CD8-positive, alpha-beta memory T cell (primary cell): Measurements from ENCODE around the gene CPA5. TPM values are rescaled to one million over a fixed set of nuclear protein-coding genes. Genes with fewer than 3 reads are reported as not detected.

Source experiments
- CTCF ChIA-PET: fragments of 350-600 bp; sonication (Branson Sonifier 250); formaldehyde crosslinking; loops from one replicate; lab custom pipeline; 2021; ENCODE audit warnings: antibody characterized with exemption; lab: Charles Lee
- POLR2A ChIA-PET: fragments of 350-600 bp; sonication (Branson Sonifier 250); formaldehyde crosslinking; loops from one replicate; lab custom pipeline; 2021; ENCODE audit warnings: antibody characterized with exemption; lab: Charles Lee
- DNase-seq, 5 donors: peaks; one replicate each; pipeline versions ENCODE4 v3.0.0 to v3.0.0-alpha.2; 2020 to 2022; ENCODE audit warnings: mixed read lengths in 1 of 5
- H3K27ac ChIP-seq: one replicate; pipeline ENCODE4 v1.7.0; 2013; ENCODE audit warnings: low read depth, mild to moderate bottlenecking, low read length, moderate library complexity
- H3K27me3 ChIP-seq: 2 replicates; pipeline ENCODE4 v1.7.0; 2013; ENCODE audit warnings: low read length, mild to moderate bottlenecking; ENCODE audit not compliant: insufficient read depth, poor library complexity, severe bottlenecking
- H3K36me3 ChIP-seq: 2 replicates; pipeline ENCODE4 v1.7.0; 2013; ENCODE audit warnings: mild to moderate bottlenecking, low read length, moderate library complexity; ENCODE audit not compliant: insufficient read depth
- H3K4me1 ChIP-seq: 2 replicates; pipeline ENCODE4 v1.7.0; 2013; ENCODE audit warnings: mild to moderate bottlenecking, low read length, moderate library complexity; ENCODE audit not compliant: insufficient read depth
- H3K4me3 ChIP-seq: 2 replicates; pipeline ENCODE4 v1.7.0; 2013; ENCODE audit warnings: mild to moderate bottlenecking, low read length
- H3K9me3 ChIP-seq: 2 replicates; pipeline ENCODE4 v1.7.0; 2013; ENCODE audit warnings: mild to moderate bottlenecking, low read length
- H3K27ac Mint-ChIP-seq, 8 donors: one replicate each; pipeline ENCODE4 v1.8.0; 2020 to 2021; ENCODE audit warnings: mixed read lengths in 8 of 8, mild to moderate bottlenecking in 6 of 8, inconsistent platforms in 3 of 8, moderate library complexity in 3 of 8
- H3K27me3 Mint-ChIP-seq, 2 donors: one replicate each; pipeline ENCODE4 v1.8.0; 2020 to 2021; ENCODE audit warnings: mixed read lengths in 2 of 2, mild to moderate bottlenecking in 1 of 2, moderate library complexity in 1 of 2
- H3K36me3 Mint-ChIP-seq, 3 donors: one replicate each; pipeline ENCODE4 v1.8.0; 2020 to 2021; ENCODE audit warnings: mixed read lengths in 3 of 3, inconsistent platforms in 1 of 3, mild to moderate bottlenecking in 1 of 3
- H3K4me1 Mint-ChIP-seq, 3 donors: one replicate each; pipeline ENCODE4 v1.8.0; 2020 to 2021; ENCODE audit warnings: mixed read lengths in 3 of 3, inconsistent platforms in 1 of 3, mild to moderate bottlenecking in 1 of 3
- H3K4me3 Mint-ChIP-seq, 7 donors: one replicate each; pipeline ENCODE4 v1.8.0; 2020 to 2021; ENCODE audit warnings: mixed read lengths in 7 of 7, mild to moderate bottlenecking in 6 of 7, moderate library complexity in 4 of 7, inconsistent platforms in 2 of 7
- H3K9me3 Mint-ChIP-seq, 5 donors: one replicate each; pipeline ENCODE4 v1.8.0; 2020 to 2022; ENCODE audit warnings: mixed read lengths in 5 of 5, mild to moderate bottlenecking in 3 of 5, moderate library complexity in 2 of 5, inconsistent platforms in 1 of 5
- polyA plus RNA-seq: library from polyadenylated mRNA; unstranded; fragments of 300-500 nt; fragmentation: Illumina TruSeq; gene quantifications from one replicate; pipeline ENCODE4 v1.2.3, GENCODE V29; 2021
- total RNA-seq, 2 experiments: library from RNA; stranded (reverse); gene quantifications; one replicate each; pipeline ENCODE4 v1.2.3, GENCODE V29; 2021

The CPA5 gene
- total and polyA plus RNA-seq, 3 experiments from 2014 or later, result 1.0 to 30.5 (median 2.0) TPM

DNA sequence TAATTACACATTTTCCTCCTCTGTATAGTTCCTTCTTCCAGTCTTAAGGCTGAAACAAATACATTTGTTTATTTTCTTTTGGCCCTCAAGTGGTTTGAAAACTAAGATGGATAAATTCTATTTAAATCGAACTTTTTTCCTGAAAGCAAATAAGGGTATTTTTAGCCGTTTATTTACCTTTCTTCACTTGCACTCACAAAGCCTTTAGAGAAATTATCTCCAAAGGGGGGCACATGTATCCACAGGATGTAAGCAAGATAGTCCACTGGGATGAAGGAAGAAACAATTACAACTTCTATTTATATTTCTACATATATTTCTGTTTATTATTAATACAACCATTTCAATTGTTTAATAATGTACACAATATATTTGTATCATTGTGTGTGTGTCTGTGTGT lies 41.5 kb upstream of the CPA5 start:
- Mint-ChIP-seq H3K36me3 (no peaks in the 10 kb centered on the region), H3K27ac (no peak overlapping the region), H3K27me3 (peaks cover 7 to 25% of the 10 kb centered on the region in 2 donors)

DNA sequence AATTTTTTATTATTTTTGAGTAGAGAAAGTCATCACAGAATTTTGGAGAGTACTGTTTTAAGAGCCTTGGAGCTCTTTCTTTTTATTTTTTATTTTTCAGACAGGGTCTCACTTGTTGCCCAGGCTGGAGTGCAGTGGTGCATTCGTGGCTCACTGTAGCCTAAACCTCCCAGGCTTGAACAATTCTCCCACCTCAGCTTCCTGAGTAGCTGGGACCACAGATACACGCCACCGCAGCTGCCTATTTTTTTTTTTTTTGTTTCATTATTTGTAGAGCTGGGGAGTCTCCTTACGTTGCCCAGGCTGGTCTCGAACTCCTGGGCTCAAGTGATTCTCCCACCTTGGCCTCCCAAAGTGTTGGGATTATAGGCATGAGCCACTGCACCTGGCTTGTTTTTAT lies 41.1 kb upstream of the CPA5 start:
- Mint-ChIP-seq H3K4me1 (no peaks in the 10 kb centered on the region), H3K36me3 (no peaks in the 10 kb centered on the region), H3K9me3 (no peaks in the 10 kb centered on the region), H3K27me3 (peaks cover 7 to 25% of the 10 kb centered on the region in 2 donors), H3K4me3 (no peak overlapping the region), H3K27ac (no peak overlapping the region)
- Histone ChIP-seq H3K4me3 (no peak overlapping the region), H3K27ac (no peak overlapping the region), H3K27me3 (peaks cover 8% of the 10 kb centered on the region), H3K36me3 (no peaks in the 10 kb centered on the region), H3K4me1 (no peaks in the 10 kb centered on the region), H3K9me3 (no peaks in the 10 kb centered on the region)
- POLR2A ChIA-PET, result no interaction called here
- CTCF ChIA-PET, result no interaction called here
- no peak for DNase-seq

More for the DNA sequence above, 41.5 kb upstream of the CPA5 start:
- no peaks in the 10 kb centered on the region for H3K9me3 Mint-ChIP-seq
- ChIA-PET POLR2A (no interaction called here), CTCF (no interaction called here)
- Histone ChIP-seq H3K9me3 (no peaks in the 10 kb centered on the region), H3K27me3 (peaks cover 8% of the 10 kb centered on the region), H3K4me3 (no peak overlapping the region), H3K36me3 (no peaks in the 10 kb centered on the region), H3K27ac (no peak overlapping the region), H3K4me1 (no peaks in the 10 kb centered on the region)
- no peaks in the 10 kb centered on the region for H3K4me1 Mint-ChIP-seq
- no peak overlapping the region for H3K4me3 Mint-ChIP-seq
- no peak for DNase-seq

DNA sequence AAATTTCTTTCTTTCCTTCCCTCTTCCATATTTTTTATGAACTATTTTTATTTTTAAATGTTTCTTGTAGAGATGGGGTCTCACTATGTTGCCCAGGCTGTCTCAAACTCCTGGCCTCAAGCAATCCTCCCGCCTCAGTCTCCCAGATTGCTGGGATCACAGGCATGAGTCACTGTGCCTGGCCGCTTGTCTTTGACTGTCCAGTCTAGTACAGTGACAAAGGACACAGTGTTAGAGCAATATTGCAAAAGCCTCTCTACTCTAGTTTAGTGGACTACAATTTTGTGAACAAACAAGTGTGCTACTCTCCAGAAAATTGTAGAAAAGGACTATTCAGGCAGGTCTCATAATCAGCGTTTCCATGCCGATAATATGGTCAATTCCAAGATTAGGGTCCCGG lies 40.6 kb upstream of the CPA5 start:
- CTCF ChIA-PET, result no interaction called here
- H3K36me3 Mint-ChIP-seq, result no peaks in the 10 kb centered on the region
- no peaks in the 10 kb centered on the region for H3K4me1 ChIP-seq

DNA sequence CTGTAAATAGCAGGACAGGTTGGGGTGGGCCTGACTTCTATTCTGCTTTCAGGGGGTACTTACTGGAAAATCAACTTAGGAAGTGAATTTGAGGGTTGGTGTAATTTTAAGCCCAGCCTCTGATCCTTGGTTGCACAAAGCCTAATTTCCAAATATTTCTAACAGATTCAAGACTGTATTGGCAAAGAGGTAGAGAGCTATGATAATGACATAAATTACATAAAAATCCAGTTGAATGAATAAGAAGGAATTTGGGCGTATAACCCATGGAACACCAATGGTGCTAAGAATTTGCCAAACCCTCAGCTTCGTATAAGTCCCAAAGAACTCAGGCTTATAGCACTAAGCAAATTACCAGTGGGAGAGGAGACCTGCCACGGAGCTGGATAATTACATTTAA lies 39.7 kb upstream of the CPA5 start:
- Mint-ChIP-seq H3K27me3 (peaks cover 8 to 29% of the 10 kb centered on the region in 2 donors), H3K4me1 (no peaks in the 10 kb centered on the region), H3K36me3 (no peaks in the 10 kb centered on the region), H3K4me3 (no peak overlapping the region), H3K9me3 (no peaks in the 10 kb centered on the region), H3K27ac (no peak overlapping the region)
- Histone ChIP-seq H3K9me3 (no peaks in the 10 kb centered on the region), H3K4me3 (no peak overlapping the region), H3K4me1 (no peaks in the 10 kb centered on the region), H3K36me3 (no peaks in the 10 kb centered on the region), H3K27ac (no peak overlapping the region), H3K27me3 (peaks cover 8% of the 10 kb centered on the region)
- CTCF ChIA-PET, result no interaction called here
- DNase-seq, result no peak
- POLR2A ChIA-PET, result no interaction called here

More for the DNA sequence above, 40.6 kb upstream of the CPA5 start:
- no peak overlapping the region for H3K4me3 ChIP-seq
- no peaks in the 10 kb centered on the region for H3K36me3 ChIP-seq
- Mint-ChIP-seq H3K27me3 (peaks cover 7 to 25% of the 10 kb centered on the region in 2 donors), H3K4me3 (no peak overlapping the region), H3K27ac (no peak overlapping the region), H3K9me3 (no peaks in the 10 kb centered on the region), H3K4me1 (no peaks in the 10 kb centered on the region)
- H3K9me3 ChIP-seq, result no peaks in the 10 kb centered on the region
- POLR2A ChIA-PET, result no interaction called here
- peaks cover 8% of the 10 kb centered on the region for H3K27me3 ChIP-seq
- H3K27ac ChIP-seq, result no peak overlapping the region
- no peak for DNase-seq

DNA sequence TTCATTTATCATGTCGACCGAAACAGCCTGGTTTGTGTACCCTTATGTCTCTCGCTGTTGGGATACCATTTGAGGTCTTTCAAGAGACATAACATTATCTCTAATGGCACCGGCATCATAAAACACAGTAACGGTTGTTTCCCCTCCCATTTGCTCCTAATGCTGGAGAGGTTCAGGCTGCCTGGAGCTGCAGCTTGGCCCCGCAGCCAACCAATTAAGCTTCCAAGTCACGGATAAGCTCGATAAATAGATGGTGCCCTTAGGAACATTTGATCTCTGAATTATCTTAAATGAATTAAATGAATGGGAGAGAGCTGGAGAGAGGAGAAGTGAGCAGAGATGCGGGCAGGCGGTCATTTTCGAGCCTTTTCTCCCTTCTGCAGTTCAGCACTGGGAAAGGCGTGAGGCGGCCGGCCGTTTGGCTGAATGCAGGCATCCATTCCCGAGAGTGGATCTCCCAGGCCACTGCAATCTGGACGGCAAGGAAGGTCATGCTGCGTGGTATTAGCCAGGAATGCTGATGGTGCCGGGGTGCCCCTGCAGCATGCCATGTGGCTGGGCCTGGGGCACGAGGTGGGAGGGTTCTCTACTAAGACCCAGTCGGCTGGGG lies 39.1 kb upstream of the CPA5 start:
- Histone ChIP-seq H3K27me3 (peaks cover 8% of the 10 kb centered on the region), H3K4me1 (no peaks in the 10 kb centered on the region), H3K4me3 (no peak overlapping the region), H3K9me3 (no peaks in the 10 kb centered on the region), H3K27ac (no peak overlapping the region), H3K36me3 (no peaks in the 10 kb centered on the region)
- no peak for DNase-seq
- Mint-ChIP-seq H3K36me3 (no peaks in the 10 kb centered on the region), H3K27me3 (peaks cover 8 to 28% of the 10 kb centered on the region in 2 donors), H3K4me1 (no peaks in the 10 kb centered on the region), H3K9me3 (no peaks in the 10 kb centered on the region), H3K27ac (no peak overlapping the region), H3K4me3 (no peak overlapping the region)
- CTCF ChIA-PET, result no interaction called here
- POLR2A ChIA-PET, result no interaction called here

DNA sequence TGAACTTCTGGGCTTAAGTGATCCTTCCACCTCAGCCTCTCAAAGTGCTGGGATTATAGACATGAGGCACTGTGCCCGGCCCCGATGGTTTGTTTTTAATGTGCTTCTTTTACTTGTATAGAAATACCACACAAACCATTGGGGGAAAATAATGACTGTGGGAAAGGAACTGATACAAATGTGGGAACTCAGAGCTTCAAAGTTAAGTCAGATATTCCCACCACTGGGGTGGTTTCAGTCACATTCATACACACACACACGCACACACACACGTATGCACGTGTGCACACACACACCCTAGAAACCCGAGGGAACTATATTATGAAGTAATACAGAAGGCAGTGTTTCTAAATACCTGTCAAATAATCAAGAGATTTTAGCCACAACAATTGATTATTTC lies 34.6 kb upstream of the CPA5 start:
- Mint-ChIP-seq H3K36me3 (no peaks in the 10 kb centered on the region), H3K4me3 (no peak overlapping the region), H3K27ac (no peak overlapping the region), H3K4me1 (no peaks in the 10 kb centered on the region), H3K9me3 (no peaks in the 10 kb centered on the region), H3K27me3 (peaks cover 7 to 14% of the 10 kb centered on the region in 2 donors)
- ChIA-PET POLR2A (no interaction called here), CTCF (no interaction called here)
- no peak for DNase-seq
- Histone ChIP-seq H3K4me1 (no peaks in the 10 kb centered on the region), H3K4me3 (no peak overlapping the region), H3K9me3 (no peaks in the 10 kb centered on the region), H3K27ac (no peak overlapping the region), H3K36me3 (no peaks in the 10 kb centered on the region), H3K27me3 (no peaks in the 10 kb centered on the region)

DNA sequence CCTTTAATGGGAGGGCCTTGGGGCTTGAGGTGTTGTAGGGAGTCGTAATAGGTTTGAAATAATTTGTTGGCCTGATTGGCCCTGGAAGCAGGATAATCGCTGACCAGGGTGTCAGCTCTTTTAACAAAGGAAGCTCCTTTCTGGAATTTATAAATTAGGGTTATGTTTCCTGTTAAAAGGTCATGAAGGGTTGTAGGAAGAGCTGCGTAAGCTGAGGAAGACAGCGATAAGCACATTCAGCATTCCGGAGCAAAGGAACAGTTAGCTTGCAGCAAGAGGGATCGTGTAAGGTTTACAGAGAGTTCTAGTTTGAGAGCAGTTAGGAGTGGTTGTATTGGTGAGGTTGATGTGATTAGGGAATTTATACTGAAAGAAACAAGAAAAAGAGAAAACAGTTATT lies 30.3 kb upstream of the CPA5 start:
- no peak for DNase-seq
- no peaks in the 10 kb centered on the region for H3K9me3 ChIP-seq
- H3K27me3 ChIP-seq, result no peaks in the 10 kb centered on the region
- H3K4me1 ChIP-seq, result no peaks in the 10 kb centered on the region
- H3K27ac ChIP-seq, result no peak overlapping the region
- no peaks in the 10 kb centered on the region for H3K36me3 ChIP-seq
- no peak overlapping the region for H3K4me3 ChIP-seq
- CTCF ChIA-PET, result interaction anchor here (1.6 kb wide), 1 partner anchor 20 kb away, joined by 3 read pairs; no protein-coding TSS in a partner anchor
- Mint-ChIP-seq H3K27ac (no peak overlapping the region), H3K4me1 (no peaks in the 10 kb centered on the region), H3K36me3 (no peaks in the 10 kb centered on the region), H3K27me3 (peaks cover 6 to 11% of the 10 kb centered on the region in 2 donors), H3K4me3 (no peak overlapping the region), H3K9me3 (no peaks in the 10 kb centered on the region)
- POLR2A ChIA-PET, result no interaction called here

DNA sequence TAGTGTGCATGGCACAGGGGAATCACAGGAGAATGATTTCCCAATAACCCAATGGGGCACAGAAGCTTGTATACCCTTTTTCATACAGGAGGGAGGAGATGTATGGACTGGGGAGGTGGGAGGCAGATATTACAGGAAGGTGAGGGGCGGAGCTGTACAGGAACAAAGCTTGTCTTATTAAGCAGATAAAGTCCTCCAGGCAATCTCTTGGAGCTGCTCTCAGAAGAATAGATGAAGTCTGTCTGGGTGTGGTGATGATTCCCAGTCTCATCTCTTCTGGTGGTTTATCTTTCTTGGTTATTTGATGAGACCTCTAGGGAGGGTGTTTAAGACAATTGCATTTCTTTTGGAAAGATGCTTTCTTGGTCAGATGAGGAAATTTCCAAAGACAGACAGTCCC lies 25.1 kb upstream of the CPA5 start:
- Mint-ChIP-seq H3K4me3 (no peak overlapping the region), H3K4me1 (no peaks in the 10 kb centered on the region), H3K27me3 (peaks cover 3% of the 10 kb centered on the region in 2 donors), H3K36me3 (no peaks in the 10 kb centered on the region), H3K27ac (no peak overlapping the region), H3K9me3 (no peaks in the 10 kb centered on the region)
- Histone ChIP-seq H3K4me1 (no peaks in the 10 kb centered on the region), H3K9me3 (no peaks in the 10 kb centered on the region), H3K4me3 (no peak overlapping the region), H3K27me3 (no peaks in the 10 kb centered on the region), H3K36me3 (no peaks in the 10 kb centered on the region), H3K27ac (no peak overlapping the region)
- DNase-seq, result no peak
- POLR2A ChIA-PET, result no interaction called here
- CTCF ChIA-PET, result no interaction called here
